Activated CD8-positive, alpha-beta T cell treated with anti-CD3 and anti-CD28 coated beads for 36 hours (primary cell): Measurements from ENCODE around the gene MED7. TPM values are rescaled to one million over a fixed set of nuclear protein-coding genes. Genes with fewer than 3 reads are reported as not detected.

ENCODE experiments used
- ATAC-seq: fragments of 200-7000 bp; cut with Tn5 transposase; one replicate; pipeline ENCODE4 v1.10.0; 2021; ENCODE audit warnings: mild to moderate bottlenecking, moderate library complexity
- CTCF ChIA-PET: fragments of 350-600 bp; sonication (Branson Sonifier 250); formaldehyde crosslinking; loops from one replicate; lab custom pipeline; 2021; ENCODE audit warnings: antibody characterized with exemption; lab: Charles Lee
- POLR2A ChIA-PET: fragments of 350-600 bp; sonication (Branson Sonifier 250); formaldehyde crosslinking; loops from one replicate; lab custom pipeline; 2021; ENCODE audit warnings: antibody characterized with exemption; lab: Charles Lee
- DNase-seq: peaks from one replicate; pipeline ENCODE4 v3.0.0-alpha.2; 2020
- H3K27ac Mint-ChIP-seq: one replicate; pipeline ENCODE4 v1.8.0; 2021; ENCODE audit warnings: mild to moderate bottlenecking, mixed read lengths
- H3K27me3 Mint-ChIP-seq: one replicate; pipeline ENCODE4 v1.8.0; 2021; ENCODE audit warnings: mixed read lengths
- H3K36me3 Mint-ChIP-seq: one replicate; pipeline ENCODE4 v1.8.0; 2021; ENCODE audit warnings: low read depth, mixed read lengths
- H3K4me1 Mint-ChIP-seq: one replicate; pipeline ENCODE4 v1.8.0; 2021; ENCODE audit warnings: low read depth, mixed read lengths
- H3K4me3 Mint-ChIP-seq: one replicate; pipeline ENCODE4 v1.8.0; 2021; ENCODE audit warnings: mild to moderate bottlenecking, moderate library complexity, mixed read lengths
- H3K9me3 Mint-ChIP-seq: one replicate; pipeline ENCODE4 v1.8.0; 2021; ENCODE audit warnings: mixed read lengths
- intact Hi-C: fragments of 100-400 bp; cut with micrococcal nuclease; formaldehyde crosslinking; loops from one replicate; pipeline ENCODE4 v1.10.0; 2022
- total RNA-seq, 2 experiments: library from RNA; stranded (reverse); gene quantifications; one replicate each; pipeline ENCODE4 v1.2.3, GENCODE V29; 2021
- TF ChIP-seq, protein P1 (sequence below): fragments of 200-600 bp; IDR thresholded peaks from one replicate; pipeline ENCODE4 v1.8.0; 2022; ENCODE audit warnings: antibody characterized with exemption, mild to moderate bottlenecking

The MED7 gene
- total RNA-seq, 2 experiments from 2014 or later: 13.6 to 13.7 TPM

DNA sequence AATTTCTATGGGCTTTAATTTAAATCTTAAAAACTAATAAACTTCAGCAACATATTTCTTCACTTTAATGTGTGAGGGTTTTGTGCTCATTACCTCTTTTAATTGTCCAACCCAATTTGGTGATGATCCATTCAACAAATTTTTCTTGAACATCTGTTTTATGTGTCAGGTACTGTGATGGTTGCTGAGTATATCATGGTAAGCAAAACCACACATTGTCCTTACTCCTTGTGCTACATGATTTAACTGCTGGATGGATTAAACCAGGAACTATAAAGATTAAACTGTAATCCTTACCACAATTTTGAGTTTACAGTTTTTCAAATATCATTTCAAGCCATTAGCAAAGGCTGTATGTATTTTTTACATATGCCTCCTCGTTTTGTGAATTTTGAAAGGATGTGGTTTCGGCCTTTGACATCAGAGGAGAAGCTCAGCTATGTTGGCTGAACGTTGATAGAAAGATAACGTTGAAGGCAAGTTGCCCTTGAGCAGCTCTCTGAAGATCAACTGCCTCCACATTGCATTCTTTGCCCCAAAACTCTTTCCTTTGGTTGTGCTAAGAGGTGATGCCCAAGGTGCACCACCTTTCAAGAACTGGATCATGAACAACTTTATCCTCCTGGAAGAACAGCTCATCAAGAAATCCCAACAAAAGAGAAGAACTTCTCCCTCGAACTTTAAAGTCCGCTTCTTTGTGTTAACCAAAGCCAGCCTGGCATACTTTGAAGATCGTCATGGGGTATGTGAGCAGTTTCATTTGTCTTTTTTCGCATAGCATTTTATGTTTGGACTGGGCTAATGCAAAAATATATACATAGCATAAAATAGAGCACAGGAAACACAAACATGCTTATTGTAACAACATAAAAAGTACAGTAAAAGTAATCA, 38.0 kb upstream of the MED7 start, which contains the start of gene ITK:
ITK (plus strand) TSS at position 467 of the 891 bp plus-strand sequence; CDS start at position 605, 138 bp downstream.
- intact Hi-C loops: loop anchor here (2.0 kb wide), 1 partner anchor 32 kb away; no protein-coding TSS in a partner anchor
- peaks cover 40% of the 10 kb centered on the region for H3K4me1 Mint-ChIP-seq
- DNase-seq (peak; percentile 59), ATAC-seq (peak; percentile 62)
- POLR2A ChIA-PET: interaction anchor here (1.1 to 55.7 kb wide), 9 partner anchors 5 to 92 kb away, joined by 3 to 1980 read pairs (median 9); partner anchors contain the start of genes GARIN3, HAVCR2, ITK and MED7
- TF ChIP-seq, protein P1, sequence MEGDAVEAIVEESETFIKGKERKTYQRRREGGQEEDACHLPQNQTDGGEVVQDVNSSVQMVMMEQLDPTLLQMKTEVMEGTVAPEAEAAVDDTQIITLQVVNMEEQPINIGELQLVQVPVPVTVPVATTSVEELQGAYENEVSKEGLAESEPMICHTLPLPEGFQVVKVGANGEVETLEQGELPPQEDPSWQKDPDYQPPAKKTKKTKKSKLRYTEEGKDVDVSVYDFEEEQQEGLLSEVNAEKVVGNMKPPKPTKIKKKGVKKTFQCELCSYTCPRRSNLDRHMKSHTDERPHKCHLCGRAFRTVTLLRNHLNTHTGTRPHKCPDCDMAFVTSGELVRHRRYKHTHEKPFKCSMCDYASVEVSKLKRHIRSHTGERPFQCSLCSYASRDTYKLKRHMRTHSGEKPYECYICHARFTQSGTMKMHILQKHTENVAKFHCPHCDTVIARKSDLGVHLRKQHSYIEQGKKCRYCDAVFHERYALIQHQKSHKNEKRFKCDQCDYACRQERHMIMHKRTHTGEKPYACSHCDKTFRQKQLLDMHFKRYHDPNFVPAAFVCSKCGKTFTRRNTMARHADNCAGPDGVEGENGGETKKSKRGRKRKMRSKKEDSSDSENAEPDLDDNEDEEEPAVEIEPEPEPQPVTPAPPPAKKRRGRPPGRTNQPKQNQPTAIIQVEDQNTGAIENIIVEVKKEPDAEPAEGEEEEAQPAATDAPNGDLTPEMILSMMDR: no peak
- H3K27ac Mint-ChIP-seq: peak within 1 kb of the TSS; percentile 100
- H3K36me3 Mint-ChIP-seq: peaks cover 49% of the 10 kb centered on the region
- H3K4me3 Mint-ChIP-seq: peak within 1 kb of the TSS; percentile 99
- H3K27me3 Mint-ChIP-seq: no peaks in the 10 kb centered on the region
- CTCF ChIA-PET: interaction anchor here (0.9 to 4.2 kb wide), 8 partner anchors 9 to 92 kb away, joined by 3 to 25 read pairs (median 4); no protein-coding TSS in a partner anchor
- peaks cover 2% of the 10 kb centered on the region for H3K9me3 Mint-ChIP-seq

DNA sequence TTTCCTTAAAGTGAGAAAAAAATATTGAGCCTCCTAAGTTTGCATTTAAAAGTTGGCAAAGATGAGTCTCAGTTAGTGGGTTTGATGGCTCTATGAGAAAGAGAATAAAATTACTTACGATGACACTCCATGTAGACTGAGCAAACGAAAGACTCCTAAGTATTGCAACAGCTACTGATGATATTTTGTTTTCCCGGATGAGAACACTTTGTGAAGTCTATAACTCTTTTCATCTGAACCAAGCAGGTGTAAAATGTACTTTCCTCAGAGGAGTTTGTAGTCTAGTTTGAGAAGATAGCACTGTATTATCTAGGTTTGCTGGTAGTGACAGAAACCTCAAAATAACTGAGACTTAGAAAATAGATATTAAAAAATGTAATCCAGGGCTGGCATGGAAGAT, 36.3 kb upstream of the MED7 start:
- DNase-seq (no peak), ATAC-seq (no peak)
- intact Hi-C loops: no loop called here
- Mint-ChIP-seq H3K36me3 (peaks cover 35% of the 10 kb centered on the region), H3K27ac (peak overlapping the region; percentile 100), H3K27me3 (no peaks in the 10 kb centered on the region), H3K9me3 (peaks cover 2% of the 10 kb centered on the region), H3K4me1 (peaks cover 54% of the 10 kb centered on the region), H3K4me3 (peak overlapping the region; percentile 99)
- CTCF ChIA-PET: interaction anchor here (1.6 to 4.2 kb wide), 3 partner anchors 11 to 30 kb away, joined by 3 to 25 read pairs (median 8); no protein-coding TSS in a partner anchor
- POLR2A ChIA-PET: interaction anchor here (1.1 to 55.7 kb wide), 7 partner anchors 6 to 94 kb away, joined by 3 to 1980 read pairs (median 21); partner anchors contain the start of genes GARIN3, ITK and MED7
- TF ChIP-seq, protein P1: no peak

DNA sequence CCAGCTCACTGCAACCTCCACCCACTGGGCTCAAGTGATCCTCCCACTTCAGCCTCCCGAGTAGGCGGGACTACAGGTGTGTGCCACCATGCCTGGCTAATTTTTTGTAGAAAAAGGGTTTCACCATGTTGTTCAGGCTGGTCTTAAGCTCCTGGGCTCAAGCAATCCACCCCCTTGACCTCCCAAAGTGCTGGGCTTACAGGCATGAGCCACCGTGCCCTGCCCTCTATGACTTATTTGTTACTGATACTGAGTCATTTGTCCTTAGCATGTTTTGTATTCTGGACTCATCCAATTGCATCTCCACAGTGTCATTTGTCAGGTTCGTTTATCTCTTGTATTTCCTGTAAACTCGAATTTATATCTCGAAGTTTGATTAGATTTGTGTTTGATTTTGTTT, 35.3 kb upstream of the MED7 start:
- Mint-ChIP-seq H3K27me3 (no peaks in the 10 kb centered on the region), H3K9me3 (peaks cover 2% of the 10 kb centered on the region), H3K4me1 (peaks cover 59% of the 10 kb centered on the region), H3K36me3 (peaks cover 25% of the 10 kb centered on the region), H3K4me3 (peak overlapping the region; percentile 99), H3K27ac (peak overlapping the region; percentile 100)
- TF ChIP-seq, protein P1: no peak
- intact Hi-C loops: no loop called here
- ATAC-seq: peak; percentile 46
- ChIA-PET CTCF (interaction anchor here (4.2 kb wide), 1 partner anchor 29 kb away, joined by 25 read pairs; no protein-coding TSS in a partner anchor), POLR2A (interaction anchor here (0.9 to 55.7 kb wide), 4 partner anchors 7 to 83 kb away, joined by 3 to 1980 read pairs (median 1130); partner anchors contain the start of genes GARIN3 and ITK)
- DNase-seq: peak; percentile 61

DNA sequence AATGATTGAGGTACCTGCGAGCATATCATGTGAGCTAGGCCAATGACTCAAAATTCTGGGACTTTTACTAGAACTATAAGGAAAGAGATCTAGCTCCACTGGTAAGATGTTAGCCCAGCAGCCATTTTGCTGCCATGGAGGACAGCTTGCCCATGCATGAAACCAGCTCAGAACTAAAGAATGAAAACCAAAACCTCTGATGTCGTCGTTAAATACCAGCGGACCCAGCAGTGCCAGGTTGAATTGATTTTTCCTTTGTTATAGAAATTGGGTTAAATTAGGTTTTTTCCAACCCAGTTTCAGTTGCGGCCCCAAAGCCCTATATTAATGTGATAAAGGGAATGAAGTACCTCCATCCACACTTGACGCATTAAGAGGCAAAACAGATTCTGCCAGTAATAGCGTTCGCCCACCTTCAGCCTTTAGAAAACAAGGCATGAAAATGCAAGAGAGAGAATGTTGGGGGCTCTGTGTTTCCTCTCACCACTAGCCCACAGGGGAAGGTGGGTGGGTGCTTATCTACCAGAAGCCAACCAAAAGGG, 32.5 kb upstream of the MED7 start:
- intact Hi-C loops: no loop called here
- H3K27me3 Mint-ChIP-seq: no peaks in the 10 kb centered on the region
- ChIA-PET CTCF (interaction anchor here (0.7 to 6.2 kb wide), 7 partner anchors 8 to 124 kb away, joined by 3 to 39 read pairs (median 5); no protein-coding TSS in a partner anchor), POLR2A (interaction anchor here (0.6 to 55.7 kb wide), 6 partner anchors 10 to 98 kb away, joined by 3 to 1980 read pairs (median 144); partner anchors contain the start of genes GARIN3 and ITK)
- peaks cover 84% of the 10 kb centered on the region for H3K4me1 Mint-ChIP-seq
- peak; percentile 32 for ATAC-seq
- peak; percentile 79 for DNase-seq
- peak overlapping the region; percentile 89 for H3K27ac Mint-ChIP-seq
- H3K4me3 Mint-ChIP-seq: peak overlapping the region; percentile 37
- peaks cover 11% of the 10 kb centered on the region for H3K9me3 Mint-ChIP-seq
- peaks cover 17% of the 10 kb centered on the region for H3K36me3 Mint-ChIP-seq
- TF ChIP-seq, protein P1: no peak
